K562 (cell line): ENCODE results near the gene PRDM16. TPM values are rescaled to one million over a fixed set of nuclear protein-coding genes. Genes with fewer than 3 reads are reported as not detected.

Experiments
- ATAC-seq: fragments of 200-7000 bp; cut with Tn5 transposase; 3 replicates; pipeline ENCODE4 v1.9.1; 2020; ENCODE audit warnings: moderate library complexity
- BruUV-seq: library from RNA; stranded (reverse); fragments of 400-500 nt; replicated peaks from 2 replicates; lab custom pipeline; 2021; lab: Mats Ljungman, UMichigan
- CTCF ChIA-PET: fragments of 300-600 bp; formaldehyde crosslinking; extraction: SDS; loops from one replicate; lab custom pipeline; 2021; ENCODE audit warnings: low intra/inter-chr PET ratio; lab: Yijun Ruan, JAX
- POLR2A ChIA-PET: fragments of 300-600, 350-650 bp; sonication (Branson Sonifier 250); formaldehyde crosslinking; extraction: SDS; loops from one replicate; lab custom pipeline; 2021; ENCODE audit warnings: antibody characterized with exemption, inconsistent platforms; lab: Yijun Ruan, JAX
- DNase-seq, 4 experiments: peaks; one replicate each; pipeline versions ENCODE4 v3.0.0 to v3.0.0-alpha.2; 2011 to 2018; ENCODE audit warnings: low spot score in 3 of 4, mixed read lengths in 3 of 4; ENCODE audit errors: extremely low read depth in 1 of 4
- FAIRE-seq: peaks from 2 replicates; lab custom pipeline; 2011; peaks lifted over from hg19 to GRCh38; lab: Jason Lieb, UNC
- H2AFZ ChIP-seq: 2 replicates; pipeline ENCODE4 v1.6.0; 2011; ENCODE audit warnings: low read depth, low read length, control low read depth, inconsistent platforms
- H3K27ac ChIP-seq: fragments of 200-600 bp; 3 replicates; pipeline ENCODE4 v1.8.0; 2011; ENCODE audit warnings: low read depth, mild to moderate bottlenecking, control low read depth, inconsistent platforms, low read length, moderate library complexity, mixed read lengths; ENCODE audit errors: extremely low read depth
- H3K27me3 ChIP-seq, 2 experiments: fragments of 300-600 bp in 1 of 2; 2 replicates in 1 of 2; 3 replicates in 1 of 2; pipeline versions ENCODE4 v1.6.0 to v1.8.0; 2011; ENCODE audit warnings: inconsistent platforms in 2 of 2, low read length in 2 of 2, mild to moderate bottlenecking in 1 of 2, mixed read lengths in 1 of 2, moderate library complexity in 1 of 2; ENCODE audit not compliant: control insufficient read depth in 2 of 2, insufficient read depth in 2 of 2
- H3K36me3 ChIP-seq: fragments of 300-600 bp; 3 replicates; pipeline ENCODE4 v1.8.0; 2011; ENCODE audit warnings: mild to moderate bottlenecking, low read length, inconsistent platforms; ENCODE audit not compliant: control insufficient read depth, insufficient read depth
- H3K4me1 ChIP-seq, 2 experiments: fragments of 200-600 bp in 1 of 2; replicated peaks in 1 of 2; 2 replicates in 1 of 2; 3 replicates in 1 of 2; pipeline versions ENCODE4 v1.5.1 to v1.8.0; 2011; ENCODE audit warnings: inconsistent platforms in 2 of 2, low read length in 2 of 2, mild to moderate bottlenecking in 1 of 2, mixed read lengths in 1 of 2, moderate library complexity in 1 of 2; ENCODE audit not compliant: control insufficient read depth in 2 of 2, insufficient read depth in 2 of 2
- H3K4me2 ChIP-seq: 2 replicates; pipeline ENCODE4 v1.6.1; 2011; ENCODE audit warnings: low read length, control low read depth, inconsistent platforms, mixed read lengths; ENCODE audit not compliant: insufficient read depth
- H3K4me3 ChIP-seq: fragments of 200-600 bp; sonication (generic), shearing (Covaris generic); 2 replicates; pipeline ENCODE4 v1.5.1; 2016; ENCODE audit warnings: control low read depth, inconsistent platforms
- H3K79me2 ChIP-seq: fragments of 200-600 bp; 3 replicates; pipeline ENCODE4 v1.8.0; 2011; ENCODE audit warnings: low read length, inconsistent platforms; ENCODE audit not compliant: control insufficient read depth, insufficient read depth
- H3K9ac ChIP-seq, 2 experiments: 2 replicates each; pipeline versions ENCODE4 v1.6.0 to v1.6.1; 2011; ENCODE audit warnings: low read depth in 2 of 2, low read length in 2 of 2, control low read depth in 1 of 2, inconsistent platforms in 1 of 2, mild to moderate bottlenecking in 1 of 2, mixed read lengths in 1 of 2; ENCODE audit not compliant: insufficient read depth in 1 of 2
- H3K9me1 ChIP-seq: one replicate; pipeline ENCODE4 v1.6.0; 2011; ENCODE audit warnings: inconsistent platforms, mild to moderate bottlenecking, low read length, moderate library complexity; ENCODE audit not compliant: control insufficient read depth, insufficient read depth
- H3K9me3 ChIP-seq: replicated peaks from 2 replicates; pipeline ENCODE4 v1.5.1; 2011; ENCODE audit warnings: low read depth, low read length, inconsistent platforms; ENCODE audit not compliant: control insufficient read depth, insufficient read depth
- H4K20me1 ChIP-seq: replicated peaks from 2 replicates; pipeline ENCODE4 v1.6.1; 2011; ENCODE audit warnings: low read length, inconsistent platforms, mixed read lengths; ENCODE audit not compliant: control insufficient read depth, insufficient read depth
- CHAMP1 ChIP-seq: fragments of 450-650 bp; IDR thresholded peaks from 2 replicates; pipeline ENCODE4 v1.6.1; 2016; ENCODE audit warnings: mild to moderate bottlenecking
- COPS2 ChIP-seq: fragments of 450-650 bp; conservative IDR thresholded peaks from 2 replicates; pipeline ENCODE4 v1.6.1; 2016; ENCODE audit warnings: mild to moderate bottlenecking, moderate library complexity
- CREM ChIP-seq: IDR thresholded peaks from 2 replicates; pipeline ENCODE4 v1.6.1; 2014; ENCODE audit warnings: antibody characterized with exemption, low read depth
- L3MBTL2 ChIP-seq: fragments of 450-650 bp; IDR thresholded peaks from 2 replicates; pipeline ENCODE4 v1.6.1; 2016; ENCODE audit warnings: mild to moderate bottlenecking, moderate library complexity
- MYNN ChIP-seq, 2 experiments: sonication (generic); formaldehyde crosslinking in 1 of 2; IDR thresholded peaks; 2 replicates each; pipeline versions ENCODE4 v1.5.0 to v1.6.1; 2016 to 2020; ENCODE audit warnings: antibody characterized with exemption in 1 of 2, missing genetic modification reagents in 1 of 2
- NELFE ChIP-seq: IDR thresholded peaks from 2 replicates; pipeline ENCODE4 v1.6.1; 2011; ENCODE audit warnings: mild to moderate bottlenecking; ENCODE audit not compliant: insufficient read depth, insufficient read length
- NEUROD1 ChIP-seq: fragments of 150-350 bp; IDR thresholded peaks from 2 replicates; pipeline ENCODE4 v1.6.1; 2014; ENCODE audit warnings: borderline replicate concordance, low read length, low read depth; ENCODE audit not compliant: partially characterized antibody
- PBX2 ChIP-seq, 2 experiments: IDR thresholded peaks in 1 of 2; conservative IDR thresholded peaks in 1 of 2; 2 replicates each; pipeline ENCODE4 v1.6.1; 2016; ENCODE audit warnings: low read depth in 2 of 2, mild to moderate bottlenecking in 1 of 2, missing compliant biosample characterization in 1 of 2, missing genetic modification characterization in 1 of 2, moderate library complexity in 1 of 2
- RBFOX2 ChIP-seq: fragments of 200-400 bp; formaldehyde crosslinking; IDR thresholded peaks from 2 replicates; pipeline ENCODE4 v1.6.1; 2017; ENCODE audit warnings: low read depth, mild to moderate bottlenecking, low read length, moderate library complexity
- SNIP1 ChIP-seq: fragments of 450-650 bp; IDR thresholded peaks from 2 replicates; pipeline ENCODE4 v1.7.1; 2017; ENCODE audit warnings: low read depth, mild to moderate bottlenecking
- TRIM24 ChIP-seq, 2 experiments: fragments of 450-650 bp; IDR thresholded peaks; 2 replicates each; pipeline ENCODE4 v1.6.1; 2016
- ZBTB8A ChIP-seq: fragments of 450-650 bp; IDR thresholded peaks from 2 replicates; pipeline ENCODE4 v1.6.1; 2018; ENCODE audit warnings: mild to moderate bottlenecking, moderate library complexity; ENCODE audit not compliant: partially characterized antibody
- ZFP30 ChIP-seq: fragments of 250-450 bp; sonication (Bioruptor Pico); IDR thresholded peaks from 2 replicates; pipeline ENCODE4 v1.8.0; 2022; ENCODE audit warnings: moderate library complexity, mild to moderate bottlenecking, inconsistent platforms, borderline replicate concordance
- ZFP91 ChIP-seq: sonication (generic); formaldehyde crosslinking; IDR thresholded peaks from 2 replicates; pipeline ENCODE4 v1.8.0; 2022; ENCODE audit warnings: mild to moderate bottlenecking, missing genetic modification reagents
- ZNF121 ChIP-seq: sonication (generic); formaldehyde crosslinking; conservative IDR thresholded peaks from 2 replicates; pipeline ENCODE4 v1.8.0; 2022; ENCODE audit warnings: missing genetic modification reagents
- ZNF23 ChIP-seq: fragments of 250-450 bp; sonication (Bioruptor Pico); IDR thresholded peaks from 2 replicates; pipeline ENCODE4 v1.4.0; 2020; ENCODE audit warnings: mild to moderate bottlenecking
- ZNF408 ChIP-seq: fragments of 250-450 bp; sonication (Bioruptor Pico); IDR thresholded peaks from 2 replicates; pipeline ENCODE4 v1.4.0; 2020; ENCODE audit warnings: low read depth, mild to moderate bottlenecking, moderate library complexity
- ZSCAN29 ChIP-seq: fragments of 450-650 bp; IDR thresholded peaks from 2 replicates; pipeline ENCODE4 v1.6.1; 2017
- WGBS: fragments of 100-300 bp; shearing (Covaris generic); methylation state at CpG from one replicate; pipeline ENCODE4 v1.1.6; 2016; ENCODE audit warnings: low coverage, mixed read lengths; ENCODE audit not compliant: insufficient coverage; ENCODE audit errors: missing lambda C conversion rate; 5-methylcytosine and 5-hydroxymethylcytosine counted together
- in situ Hi-C: fragments of 300-500 bp; cut with MboI; formaldehyde crosslinking; loops from 4 replicates; pipeline ENCODE4 v1.15.0; 2018; ENCODE audit warnings: inconsistent platforms, mixed read lengths
- intact Hi-C: fragments of 100-400 bp; cut with micrococcal nuclease; formaldehyde crosslinking; loops from 2 replicates; pipeline ENCODE4 v1.14.2; 2022
- polyA plus RNA-seq, 8 experiments: library from polyadenylated mRNA; depleted of rRNA in 4 of 8; stranded (reverse) in 5 of 8; unstranded in 3 of 8; fragments of >200 nt; fragmentation: Nextera tagmentation in 2 of 8; fragmentation: Illumina TruSeq in 1 of 8; extraction: Ambion mirVana in 2 of 8; extraction: Trizol in 1 of 8; gene quantifications; 2 replicates each; pipeline versions ENCODE4 v1.2.1 to v1.2.3, GENCODE V29; 2011 to 2014; ENCODE audit warnings: inconsistent platforms in 1 of 8, missing spikeins in 1 of 8
- total RNA-seq, 7 experiments: library from RNA; depleted of rRNA in 6 of 7; stranded (reverse); fragments of >200 nt in 6 of 7; fragmentation: Illumina TruSeq in 2 of 7; extraction: Trizol in 2 of 7; gene quantifications; 2 replicates each; pipeline versions ENCODE4 v1.2.1 to v1.2.3, GENCODE V29; 2011 to 2021; ENCODE audit warnings: low replicate concordance in 1 of 7

PRDM16 gene
- total and polyA plus RNA-seq, 9 of the 15 experiments (the other 6 are each of a cell fraction or from before 2014, with no cell fraction given) = 0.10 to 0.27 TPM; not detected in 7

DNA sequence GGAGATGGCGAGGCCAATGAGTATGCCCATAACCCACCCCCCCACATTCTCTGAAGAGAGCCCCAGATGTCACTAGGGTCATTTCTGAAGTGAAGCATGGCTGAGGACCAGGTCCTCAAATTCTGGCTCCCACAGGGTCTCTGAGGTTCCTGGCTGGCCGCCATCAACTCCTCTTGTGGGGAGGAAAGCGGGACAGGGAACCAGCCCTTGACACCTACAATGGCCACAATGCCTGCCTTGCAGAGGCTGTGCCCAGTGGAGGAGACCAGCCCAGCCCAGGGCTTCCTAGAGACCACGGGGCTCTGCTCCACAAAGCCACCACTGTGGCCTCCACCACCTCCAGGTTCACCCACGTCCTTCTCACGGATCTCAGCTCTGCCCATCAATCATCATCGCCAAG lies 265.4 kb downstream of the PRDM16 start:
- no peak overlapping the region for H3K27ac ChIP-seq
- FAIRE-seq (no peak), ATAC-seq (no peak), DNase-seq (no peak)
- H4K20me1 ChIP-seq = peaks cover 3% of the 10 kb centered on the region; the same call in 1 of the 2 replicates
- BruUV-seq = no TSS peak
- H3K4me2 ChIP-seq = no peak overlapping the region
- POLR2A ChIA-PET = interaction anchor here (1.1 kb wide), 1 partner anchor 14 kb away, joined by 3 read pairs; no protein-coding TSS in a partner anchor
- no peaks in the 10 kb centered on the region for H3K36me3 ChIP-seq
- peaks cover 0 to 14% of the 10 kb centered on the region in 2 experiments; a peak in 1 of 5 replicates for H3K27me3 ChIP-seq
- H3K4me3 ChIP-seq = no peak overlapping the region
- H3K79me2 ChIP-seq = no peaks in the 10 kb centered on the region
- no peaks in the 10 kb centered on the region for H3K9me1 ChIP-seq
- CTCF ChIA-PET = no interaction called here
- in situ Hi-C loops (no loop called here), intact Hi-C loops (no loop called here)
- no peak overlapping the region for H3K9ac ChIP-seq
- no peak overlapping the region for H2AFZ ChIP-seq
- H3K9me3 ChIP-seq = peaks cover 8% of the 10 kb centered on the region; the same call in 1 of the 2 replicates
- 0% methylated on average over 4 of the region's 7 CpGs for WGBS
- no peaks in the 10 kb centered on the region; a peak in 1 of 5 replicates for H3K4me1 ChIP-seq
- TF ChIP-seq TRIM24 (IDR thresholded peaks at IDR 0.05) (no peak), SNIP1 (no peak), RBFOX2 (no peak), ZNF121 (CRISPR knock-in tag) (no peak), ZBTB8A (no peak), NELFE (no peak), ZFP30 (CRISPR knock-in tag) (no peak), PBX2 (CRISPR knock-in tag; IDR thresholded peaks at IDR 0.05; ENCODE audit: low read depth) (no peak), PBX2 (tag; conservative IDR thresholded peaks at IDR 0.05; ENCODE audit: low read depth) (no peak), COPS2 (no peak), CHAMP1 (no peak), L3MBTL2 (no peak), ZSCAN29 (no peak), ZNF23 (CRISPR knock-in tag) (no peak), ZNF408 (CRISPR knock-in tag) (no peak), CREM (no peak), ZFP91 (no peak), NEUROD1 (no peak), MYNN (IDR thresholded peaks at IDR 0.05) (no peak), MYNN (CRISPR knock-in tag; IDR thresholded peaks at IDR 0.05) (no peak)
